Brain microvascular endothelial cell (primary cell): Measurements from ENCODE around the gene HEPACAM.

Source experiments
- DNase-seq: peaks from one replicate; pipeline ENCODE4 v3.0.0-alpha.2; 2020
- H3K27ac ChIP-seq: fragments of 250-450 bp; sonication (Bioruptor Pico); 2 replicates; pipeline ENCODE4 v1.5.1; 2020; ENCODE audit warnings: mild to moderate bottlenecking, moderate library complexity
- H3K27me3 ChIP-seq: fragments of 250-450 bp; sonication (Bioruptor Pico); replicated peaks from 2 replicates; pipeline ENCODE4 v1.5.1; 2020; ENCODE audit warnings: mild to moderate bottlenecking
- H3K36me3 ChIP-seq: fragments of 250-450 bp; sonication (Bioruptor Pico); replicated peaks from 2 replicates; pipeline ENCODE4 v1.5.1; 2020; ENCODE audit warnings: mild to moderate bottlenecking
- H3K4me3 ChIP-seq: 2 replicates; pipeline ENCODE4 v1.5.1; 2011; ENCODE audit warnings: low read depth, mild to moderate bottlenecking, control low read depth, low read length, moderate library complexity
- in situ Hi-C: cut with HindIII; loops from 2 replicates; pipeline ENCODE4 v1.10.0; 2017; ENCODE audit warnings: low sequenced_read_pairs, low pct_ligation_motif_present
- TF ChIP-seq, protein P1 (sequence below): IDR thresholded peaks from 2 replicates; pipeline ENCODE4 v1.5.1; 2011; ENCODE audit warnings: low read depth, mild to moderate bottlenecking, moderate library complexity, low read length, control low read depth, inconsistent platforms; ENCODE audit errors: missing control alignments

Gene HEPACAM

DNA sequence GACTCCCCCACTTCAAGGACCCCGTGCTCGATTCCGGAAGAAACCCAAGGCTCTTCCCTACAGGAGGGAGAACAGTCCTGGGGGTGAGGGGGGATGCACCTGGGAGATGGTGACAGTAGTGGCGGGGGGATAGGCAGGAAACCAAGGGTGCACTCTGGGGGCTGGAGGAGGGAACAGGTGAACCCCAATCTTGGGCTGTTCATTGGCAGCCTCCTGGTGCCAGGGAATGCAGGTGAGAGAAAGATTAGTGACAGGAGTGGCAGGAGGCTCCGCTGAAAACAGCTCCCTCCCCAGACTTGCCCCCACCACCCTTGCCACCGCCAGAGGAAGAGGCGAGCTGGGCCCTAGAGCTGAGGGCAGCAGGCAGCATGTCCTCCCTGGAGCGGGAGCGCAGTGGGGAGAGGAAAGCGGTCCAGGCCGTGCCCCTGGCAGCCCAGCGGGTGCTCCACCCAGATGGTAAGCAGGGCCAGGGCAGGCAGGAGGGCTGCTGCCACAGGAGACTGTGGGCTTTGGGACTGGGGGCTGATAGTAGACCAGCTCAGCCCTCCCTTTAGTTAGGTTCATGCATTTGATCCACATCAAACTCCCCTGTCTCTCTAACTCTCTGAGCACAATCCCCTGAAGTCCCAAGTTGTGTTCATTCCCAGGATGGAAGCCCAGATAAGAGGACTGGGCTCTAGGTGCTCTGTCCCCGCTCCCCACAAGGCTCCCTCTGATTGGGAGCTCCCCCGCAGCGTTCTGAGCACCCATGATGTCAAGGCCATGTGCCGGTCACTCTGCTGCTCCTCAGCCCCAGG, 56.2 kb downstream of the HEPACAM start:
- Histone ChIP-seq H3K4me3 (no peak overlapping the region), H3K27me3 (no peaks in the 10 kb centered on the region), H3K36me3 (no peaks in the 10 kb centered on the region), H3K27ac (no peak overlapping the region)
- TF ChIP-seq, protein P1, sequence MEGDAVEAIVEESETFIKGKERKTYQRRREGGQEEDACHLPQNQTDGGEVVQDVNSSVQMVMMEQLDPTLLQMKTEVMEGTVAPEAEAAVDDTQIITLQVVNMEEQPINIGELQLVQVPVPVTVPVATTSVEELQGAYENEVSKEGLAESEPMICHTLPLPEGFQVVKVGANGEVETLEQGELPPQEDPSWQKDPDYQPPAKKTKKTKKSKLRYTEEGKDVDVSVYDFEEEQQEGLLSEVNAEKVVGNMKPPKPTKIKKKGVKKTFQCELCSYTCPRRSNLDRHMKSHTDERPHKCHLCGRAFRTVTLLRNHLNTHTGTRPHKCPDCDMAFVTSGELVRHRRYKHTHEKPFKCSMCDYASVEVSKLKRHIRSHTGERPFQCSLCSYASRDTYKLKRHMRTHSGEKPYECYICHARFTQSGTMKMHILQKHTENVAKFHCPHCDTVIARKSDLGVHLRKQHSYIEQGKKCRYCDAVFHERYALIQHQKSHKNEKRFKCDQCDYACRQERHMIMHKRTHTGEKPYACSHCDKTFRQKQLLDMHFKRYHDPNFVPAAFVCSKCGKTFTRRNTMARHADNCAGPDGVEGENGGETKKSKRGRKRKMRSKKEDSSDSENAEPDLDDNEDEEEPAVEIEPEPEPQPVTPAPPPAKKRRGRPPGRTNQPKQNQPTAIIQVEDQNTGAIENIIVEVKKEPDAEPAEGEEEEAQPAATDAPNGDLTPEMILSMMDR = no peak
- DNase-seq = no peak
- in situ Hi-C loops = no loop called here

DNA sequence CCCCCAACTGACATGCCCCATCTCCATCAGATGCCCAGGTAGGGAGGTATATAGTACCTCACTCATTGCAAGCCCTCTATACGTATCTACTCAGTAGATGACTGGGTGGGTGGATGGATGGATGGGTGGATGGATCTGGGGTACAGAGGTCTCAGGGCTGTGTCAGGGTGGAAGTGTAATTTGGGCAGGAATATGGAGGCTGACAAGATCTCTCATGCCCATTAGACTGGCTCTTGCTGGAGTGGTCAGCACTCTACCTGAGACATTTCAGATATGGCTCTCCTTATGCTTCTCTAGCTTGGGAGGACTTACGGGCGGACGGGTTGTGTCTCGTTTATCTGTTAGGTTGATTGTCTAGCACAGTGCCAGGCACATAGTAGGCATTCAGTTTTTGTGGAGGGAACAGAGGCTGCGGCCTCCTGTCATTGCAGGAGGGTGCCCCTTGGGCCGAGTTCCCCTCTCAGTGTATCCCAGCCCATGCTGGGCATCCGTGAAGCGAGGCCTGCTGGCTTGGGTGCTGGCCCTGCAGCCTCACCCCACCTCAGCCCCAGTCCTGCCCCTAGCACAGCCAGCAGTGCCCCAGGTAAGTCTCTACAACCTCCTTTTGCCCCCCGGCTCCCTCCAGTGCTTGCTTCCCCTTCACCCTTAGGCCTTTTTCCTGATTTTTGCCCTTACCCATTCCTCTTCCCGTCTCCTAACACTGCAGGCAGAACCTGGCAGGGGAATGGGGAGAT, 56.9 kb downstream of the HEPACAM start:
- no peak overlapping the region for H3K27ac ChIP-seq
- DNase-seq = no peak
- H3K4me3 ChIP-seq = no peak overlapping the region
- no peaks in the 10 kb centered on the region for H3K27me3 ChIP-seq
- TF ChIP-seq, protein P1 = no peak
- in situ Hi-C loops = no loop called here
- H3K36me3 ChIP-seq = no peaks in the 10 kb centered on the region

DNA sequence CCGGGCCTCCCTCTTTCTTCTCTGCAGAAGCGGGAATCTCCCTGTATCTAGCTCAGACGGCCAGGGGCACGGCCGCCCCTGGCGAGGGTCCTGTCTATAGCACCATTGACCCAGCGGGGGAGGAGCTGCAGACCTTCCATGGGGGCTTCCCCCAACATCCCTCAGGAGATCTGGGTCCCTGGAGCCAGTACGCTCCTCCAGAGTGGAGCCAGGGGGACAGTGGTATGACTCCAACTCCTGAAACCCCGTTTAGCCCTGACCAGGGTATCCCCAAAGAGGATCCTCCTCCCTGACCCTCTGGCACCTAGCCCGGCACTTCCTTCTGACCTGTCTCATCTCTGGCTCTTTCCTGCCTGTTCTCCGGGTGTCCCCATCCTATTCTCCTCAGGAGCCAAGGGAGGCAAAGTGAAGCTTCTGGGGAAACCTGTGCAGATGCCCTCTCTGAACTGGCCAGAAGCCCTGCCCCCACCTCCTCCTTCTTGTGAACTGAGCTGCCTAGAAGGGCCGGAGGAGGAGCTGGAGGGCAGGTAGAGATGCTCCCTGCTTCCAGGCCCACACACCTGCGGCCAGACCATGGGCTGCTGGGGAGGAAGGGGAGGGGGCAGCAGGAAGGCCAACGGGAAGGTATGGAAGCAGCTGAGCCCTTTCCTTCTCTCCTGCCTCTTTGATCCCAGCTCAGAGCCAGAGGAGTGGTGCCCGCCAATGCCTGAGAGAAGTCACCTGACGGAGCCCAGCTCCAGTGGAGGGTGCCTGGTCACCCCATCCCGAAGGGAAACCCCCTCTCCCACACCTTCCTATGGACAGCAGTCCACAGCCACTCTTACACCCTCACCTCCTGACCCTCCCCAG, 57.7 kb downstream of the HEPACAM start:
- H3K27me3 ChIP-seq = no peaks in the 10 kb centered on the region
- H3K27ac ChIP-seq = no peak overlapping the region
- no peaks in the 10 kb centered on the region for H3K36me3 ChIP-seq
- in situ Hi-C loops = no loop called here
- DNase-seq = no peak
- H3K4me3 ChIP-seq = no peak overlapping the region
- TF ChIP-seq, protein P1 = no peak

DNA sequence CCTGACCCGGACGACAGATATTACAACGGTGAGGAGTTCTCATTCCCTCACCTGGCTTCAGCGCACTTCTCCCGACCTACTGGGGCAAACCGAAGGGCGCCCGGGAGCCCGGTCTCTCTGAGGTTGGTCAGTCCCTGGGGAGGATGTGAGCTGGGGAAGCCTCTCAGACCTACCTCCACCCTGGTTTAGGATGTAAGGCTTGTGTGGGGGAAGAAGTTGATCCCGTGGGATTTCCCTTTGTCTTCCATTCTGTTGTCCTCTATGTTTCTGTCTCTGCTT, 58.3 kb downstream of the HEPACAM start:
- TF ChIP-seq, protein P1 = no peak
- H3K27me3 ChIP-seq = no peaks in the 10 kb centered on the region
- peak overlapping the region; percentile 66 for H3K4me3 ChIP-seq
- in situ Hi-C loops = no loop called here
- no peaks in the 10 kb centered on the region for H3K36me3 ChIP-seq
- H3K27ac ChIP-seq = no peak overlapping the region
- no peak for DNase-seq

DNA sequence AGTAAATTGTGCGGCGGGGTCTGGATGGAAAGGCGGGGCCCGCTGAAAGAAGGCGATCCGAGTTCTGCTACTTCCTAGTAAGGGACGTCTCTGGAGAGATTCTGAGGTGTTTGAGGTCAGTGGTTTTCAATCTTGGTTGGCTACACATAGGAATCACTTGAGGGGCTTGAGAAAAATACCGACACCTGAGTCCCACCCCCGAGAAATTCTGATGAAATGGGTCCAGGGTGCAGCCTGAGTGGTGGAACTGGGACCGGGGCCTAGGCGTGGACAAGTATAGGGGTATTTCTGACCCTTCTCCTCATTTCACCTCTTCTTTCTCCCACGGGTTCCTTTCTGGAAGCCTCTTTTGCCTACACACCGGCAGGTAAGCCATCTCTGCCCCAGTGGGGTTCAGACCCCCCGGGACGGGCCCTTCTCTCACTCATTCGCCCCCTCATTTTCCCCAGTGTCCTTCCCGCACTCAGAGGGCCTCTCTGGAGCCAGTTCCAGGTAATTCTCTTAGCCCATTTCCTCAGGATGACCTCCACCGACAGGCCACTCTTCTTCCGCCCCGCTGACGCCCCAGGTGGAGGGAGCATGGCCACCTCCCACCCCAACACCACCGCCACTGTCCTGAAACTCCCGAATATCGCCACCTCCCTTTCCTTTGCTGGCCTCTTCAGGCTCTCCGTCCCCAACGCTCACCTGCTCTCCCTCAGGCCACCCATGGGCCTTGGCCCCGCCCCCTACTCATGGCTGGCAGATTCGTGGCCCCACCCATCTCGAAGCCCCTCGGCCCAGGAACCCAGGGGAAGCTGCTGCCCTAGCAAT, 58.8 kb downstream of the HEPACAM start:
- H3K27ac ChIP-seq = no peak overlapping the region
- H3K36me3 ChIP-seq = no peaks in the 10 kb centered on the region
- no peak for DNase-seq
- peaks cover 4% of the 10 kb centered on the region for H3K27me3 ChIP-seq
- peak overlapping the region; percentile 66 for H3K4me3 ChIP-seq
- in situ Hi-C loops = no loop called here
- TF ChIP-seq, protein P1 = no peak
